ENCODE results near the gene CES1. TPM values are rescaled to one million over a fixed set of nuclear protein-coding genes. Genes with fewer than 3 reads are reported as not detected.
"Not testable (repeated sequence)": the region's sequence is repeated elsewhere in the genome, so short reads cannot be mapped to it uniquely, and the experiment has no call there.

The CES1 gene
- total RNA-seq, 1 donor from 2014 or later, result 45.2 TPM

DNA sequence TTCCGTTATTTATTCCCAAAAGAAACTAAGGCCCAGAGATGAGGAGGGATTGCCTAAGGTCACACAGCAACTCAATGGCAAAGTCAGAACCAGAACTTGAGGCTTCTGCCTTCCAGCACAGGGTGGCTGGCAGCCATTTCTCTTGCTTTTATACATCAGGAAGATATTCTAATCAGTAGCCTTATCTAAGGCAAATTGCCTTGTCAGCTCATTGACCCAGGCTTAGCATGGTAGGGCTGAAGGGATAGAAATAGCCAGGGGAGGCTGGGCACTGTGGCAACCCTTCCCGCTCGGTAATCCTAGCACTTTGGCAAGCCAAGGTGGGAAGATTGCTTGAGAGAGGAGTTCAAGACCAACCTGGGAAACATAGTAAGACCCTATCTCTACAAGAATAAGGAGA is 2.3 kb upstream of the CES1 start:
- intact Hi-C loops (cut with DNase I); DNase-seq (ENCODE audit: low spot score); ATAC-seq: not testable (repeated sequence)

DNA sequence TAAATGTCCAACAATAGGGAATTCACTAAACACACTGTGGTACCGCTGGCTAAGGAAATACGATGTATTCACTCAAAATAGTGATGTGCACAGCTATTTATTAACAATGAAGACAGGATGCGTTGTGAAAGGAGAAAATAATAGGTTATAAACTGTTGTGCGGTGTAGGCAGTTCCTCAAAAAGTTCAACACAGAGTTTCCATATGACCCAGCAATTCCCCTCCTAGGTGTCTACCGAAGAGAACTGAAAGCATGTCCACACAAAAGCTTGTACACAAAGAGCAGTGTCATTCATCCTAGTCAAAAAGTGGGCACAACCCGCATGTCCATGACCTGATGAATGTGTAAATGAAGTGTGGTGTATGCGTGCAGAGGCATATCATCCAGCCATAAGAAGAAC is 1.2 kb upstream of the CES1 start:
- no peak for DNase-seq (ENCODE audit: low spot score)
- intact Hi-C loops (cut with DNase I), result no loop called here
- no peak for ATAC-seq

DNA sequence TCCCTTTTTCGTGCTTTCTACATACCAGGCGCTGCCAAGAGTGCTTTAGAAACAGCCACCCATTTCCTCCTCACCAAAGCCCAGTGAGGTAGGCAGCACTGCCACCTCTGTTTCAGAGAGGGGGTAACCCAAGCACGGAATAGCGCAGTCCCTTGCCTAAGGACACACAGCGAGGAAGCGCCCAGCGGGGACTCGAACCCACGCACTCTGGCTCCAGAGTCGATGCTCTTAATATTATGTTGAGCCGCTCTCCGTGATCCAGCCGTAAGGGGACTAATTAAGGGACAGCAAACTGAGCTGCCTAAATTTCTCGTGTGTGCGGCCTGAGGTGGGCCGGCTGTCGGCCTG is 497 bp downstream of the CES1 start:
- ATAC-seq (no peak), DNase-seq (ENCODE audit: low spot score) (no peak)
- intact Hi-C loops (cut with DNase I), result no loop called here

DNA sequence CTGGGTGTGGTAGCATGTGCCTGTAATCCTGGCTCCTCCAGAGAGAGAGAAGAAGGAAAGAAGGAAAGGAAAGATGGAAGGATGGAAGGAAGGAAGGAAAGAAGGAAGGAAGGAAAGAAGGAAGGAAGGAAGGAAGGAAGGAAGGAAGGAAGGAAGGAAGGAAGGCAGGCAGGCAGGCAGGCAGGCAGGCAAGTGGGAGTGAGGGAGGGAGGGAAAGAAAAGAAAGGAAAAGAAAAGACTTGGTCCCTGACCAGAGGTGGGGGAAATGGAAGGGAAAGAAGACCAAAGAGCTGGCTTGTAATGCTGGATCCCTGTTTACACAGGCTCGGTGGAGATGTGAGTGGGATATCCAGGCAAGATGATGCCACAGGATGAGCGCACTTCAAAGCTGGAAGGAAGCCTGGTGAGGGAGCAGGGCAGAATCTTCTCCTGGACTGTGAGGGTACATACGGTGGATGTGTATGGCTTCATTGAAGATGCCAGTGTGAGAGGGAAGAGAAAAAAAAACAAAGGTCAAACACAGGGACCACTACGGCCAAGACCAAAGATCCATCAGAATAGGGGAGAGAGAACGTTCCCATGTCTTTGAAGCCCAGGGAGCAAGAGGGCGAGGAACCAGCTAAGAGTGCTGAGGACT is 2.1 kb downstream of the CES1 start:
- no peak for ATAC-seq
- intact Hi-C loops (cut with DNase I), result no loop called here
- no peak for DNase-seq (ENCODE audit: low spot score)

DNA sequence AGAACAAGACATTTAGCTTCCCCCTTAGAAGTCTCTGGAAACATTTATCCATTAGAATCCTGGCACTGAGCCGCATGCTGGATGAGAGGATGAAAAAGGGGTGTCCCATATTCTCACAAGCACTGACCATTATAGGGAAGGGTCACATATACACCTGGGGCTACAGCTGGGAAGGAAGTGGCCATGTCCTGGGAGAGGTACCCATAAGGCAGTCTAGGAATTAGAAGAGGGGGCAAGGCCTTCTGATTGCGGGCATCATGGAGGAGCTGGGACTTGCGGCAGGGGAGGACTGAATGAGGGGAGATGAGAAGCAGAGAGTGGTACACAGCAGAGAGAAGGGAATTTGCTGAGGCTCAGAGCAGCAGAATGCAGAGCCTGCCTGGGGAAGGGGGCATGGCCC is 3.7 kb downstream of the CES1 start:
- intact Hi-C loops (cut with DNase I); DNase-seq (ENCODE audit: low spot score); ATAC-seq: not testable (repeated sequence)

DNA sequence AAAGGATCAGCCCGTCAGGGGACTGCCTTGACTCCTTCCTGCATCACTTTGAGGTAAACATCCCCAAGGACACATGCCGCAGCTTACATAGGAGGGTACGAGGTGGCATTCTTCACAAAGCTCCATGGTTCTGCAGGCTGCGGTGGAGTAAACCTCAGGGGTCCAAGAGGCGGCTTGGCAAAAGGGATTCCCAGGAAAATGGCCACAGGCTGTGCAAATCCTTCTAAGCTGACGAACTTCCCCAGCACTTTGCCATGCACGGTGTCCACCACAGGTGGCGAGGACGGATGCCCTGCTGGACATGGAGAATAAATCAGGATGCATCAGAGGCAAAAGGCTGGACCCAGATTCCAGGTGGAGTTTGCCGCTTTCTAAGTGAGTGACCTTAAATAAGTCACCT is 4.2 kb downstream of the CES1 start:
- ATAC-seq, result no peak
- DNase-seq (ENCODE audit: low spot score), result no peak
- intact Hi-C loops (cut with DNase I), result no loop called here

DNA sequence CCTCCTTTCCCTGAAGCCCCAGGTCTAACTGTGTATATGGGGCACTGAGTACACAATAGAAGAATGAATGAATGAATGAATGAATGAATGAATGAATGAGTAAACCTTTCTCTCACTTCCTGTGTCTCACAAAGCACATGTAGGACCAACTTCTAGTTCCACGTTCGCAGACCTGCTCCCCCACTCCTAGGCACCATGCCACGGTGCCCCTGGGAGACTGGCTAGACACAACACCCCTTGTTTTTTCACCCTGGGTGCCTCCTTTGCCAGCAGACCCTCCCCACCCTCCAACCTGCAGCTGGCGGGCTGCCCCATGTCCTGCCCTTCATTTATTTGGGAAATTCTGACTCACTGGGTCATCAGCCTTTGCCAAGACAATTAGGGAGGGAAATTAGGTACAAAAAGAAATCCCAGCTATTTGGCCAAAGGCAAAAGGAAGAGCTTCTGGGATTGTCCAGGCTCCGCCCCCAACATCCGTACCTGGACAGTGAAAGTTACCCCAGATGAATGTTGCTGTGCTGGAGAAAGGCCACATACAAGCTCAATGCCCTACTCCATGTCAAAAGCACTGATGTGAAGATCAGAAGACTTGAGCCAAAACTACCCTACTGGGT is 7.7 kb downstream of the CES1 start:
- ATAC-seq, result no peak
- no peak for DNase-seq (ENCODE audit: low spot score)
- intact Hi-C loops (cut with DNase I), result no loop called here

DNA sequence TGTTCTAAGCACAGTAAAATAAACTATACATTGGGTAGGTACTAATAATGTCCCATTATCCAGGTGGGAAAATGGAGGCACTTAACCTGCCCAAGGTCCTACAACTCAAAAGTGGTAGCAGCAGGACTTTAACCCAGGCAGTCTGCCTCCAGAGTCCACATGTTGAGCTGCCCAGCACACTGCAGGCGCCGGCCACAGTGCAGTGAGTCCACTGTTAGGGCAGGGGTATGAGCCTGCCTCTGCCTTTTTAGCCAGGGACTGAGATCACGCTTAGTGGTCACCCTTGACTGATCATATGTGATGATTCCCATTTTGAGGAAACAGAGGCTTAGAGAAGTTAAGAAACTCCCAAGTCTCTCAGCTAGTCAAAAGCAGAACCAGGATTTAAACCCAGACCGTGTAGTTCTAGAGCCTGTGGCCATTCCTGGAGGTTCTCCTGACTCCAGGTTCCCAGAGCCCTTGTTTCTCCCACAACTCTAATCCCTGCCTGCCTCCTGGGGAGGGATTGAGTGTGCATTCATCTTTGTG is 8.4 kb downstream of the CES1 start:
- intact Hi-C loops (cut with DNase I), result no loop called here
- DNase-seq (ENCODE audit: low spot score) (no peak), ATAC-seq (no peak)

DNA sequence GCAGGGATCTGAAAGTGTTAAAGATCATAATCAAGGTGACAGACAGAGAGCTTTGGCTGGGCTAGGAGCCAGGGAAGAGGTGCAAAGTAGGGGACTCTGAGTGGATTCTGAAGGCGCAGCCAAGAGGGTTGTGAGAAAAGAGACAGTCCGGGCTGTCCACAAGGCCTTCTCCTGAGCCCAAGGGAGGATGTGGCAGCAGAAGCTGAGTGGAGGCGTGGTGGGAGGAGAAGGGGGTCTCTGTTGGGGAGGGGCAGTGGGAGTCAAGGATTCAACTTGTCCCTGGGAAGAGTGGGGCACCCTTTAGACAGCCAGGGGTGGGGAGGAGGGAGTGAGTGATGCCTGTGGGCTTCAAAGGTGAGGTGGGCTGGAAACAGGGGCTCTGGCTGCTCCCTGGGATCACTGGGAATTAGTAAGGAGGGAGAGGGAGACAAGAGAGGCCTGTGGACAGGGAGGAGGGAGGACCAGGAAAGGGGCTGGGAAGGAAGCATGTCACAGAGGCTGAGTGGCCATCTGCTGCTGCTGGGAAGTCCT is 10.6 kb downstream of the CES1 start:
- no peak for ATAC-seq
- DNase-seq (ENCODE audit: low spot score), result no peak
- intact Hi-C loops (cut with DNase I), result no loop called here

DNA sequence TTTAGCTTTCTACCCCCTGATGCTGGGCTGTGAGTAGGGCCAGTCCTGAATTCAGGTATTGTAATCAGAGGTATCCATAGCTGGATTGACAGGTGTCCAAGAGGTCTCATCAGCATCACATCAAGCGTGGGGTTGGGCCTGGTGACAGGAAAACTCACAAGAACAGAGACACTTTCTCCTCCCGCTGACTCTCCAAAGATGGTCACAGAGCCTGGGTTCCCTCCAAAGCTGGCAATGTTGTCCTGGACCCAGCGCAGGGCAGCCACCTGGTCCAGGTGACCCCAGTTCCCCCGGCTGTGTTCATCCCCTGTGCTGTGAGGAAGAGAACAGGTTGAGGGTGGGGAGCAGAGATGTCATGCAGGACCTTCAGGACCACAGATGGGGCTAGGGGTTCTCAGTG is 11.7 kb downstream of the CES1 start:
- DNase-seq (ENCODE audit: low spot score), result no peak
- no peak for ATAC-seq
- intact Hi-C loops (cut with DNase I), result no loop called here

DNA sequence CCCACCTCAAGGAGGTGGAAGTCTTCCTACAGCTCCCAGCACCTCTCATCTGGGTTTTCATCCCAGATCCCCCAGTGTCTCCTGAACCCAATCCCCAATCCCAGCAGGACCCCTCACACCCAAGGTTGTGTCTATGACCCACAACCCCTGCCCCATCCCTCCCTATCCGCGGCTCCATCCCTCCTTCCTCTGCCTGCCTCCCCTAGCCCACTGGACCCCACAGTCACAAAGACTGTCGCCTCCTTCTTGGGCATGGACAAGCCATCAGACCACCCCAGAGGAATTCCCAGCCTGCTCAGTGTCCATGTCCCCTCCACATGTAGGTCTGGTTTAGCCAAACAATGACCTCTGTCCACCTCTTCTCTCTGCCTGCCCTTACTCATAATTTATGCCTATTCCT is 12.3 kb downstream of the CES1 start:
- intact Hi-C loops (cut with DNase I), result no loop called here
- no peak for ATAC-seq
- DNase-seq (ENCODE audit: low spot score), result no peak

DNA sequence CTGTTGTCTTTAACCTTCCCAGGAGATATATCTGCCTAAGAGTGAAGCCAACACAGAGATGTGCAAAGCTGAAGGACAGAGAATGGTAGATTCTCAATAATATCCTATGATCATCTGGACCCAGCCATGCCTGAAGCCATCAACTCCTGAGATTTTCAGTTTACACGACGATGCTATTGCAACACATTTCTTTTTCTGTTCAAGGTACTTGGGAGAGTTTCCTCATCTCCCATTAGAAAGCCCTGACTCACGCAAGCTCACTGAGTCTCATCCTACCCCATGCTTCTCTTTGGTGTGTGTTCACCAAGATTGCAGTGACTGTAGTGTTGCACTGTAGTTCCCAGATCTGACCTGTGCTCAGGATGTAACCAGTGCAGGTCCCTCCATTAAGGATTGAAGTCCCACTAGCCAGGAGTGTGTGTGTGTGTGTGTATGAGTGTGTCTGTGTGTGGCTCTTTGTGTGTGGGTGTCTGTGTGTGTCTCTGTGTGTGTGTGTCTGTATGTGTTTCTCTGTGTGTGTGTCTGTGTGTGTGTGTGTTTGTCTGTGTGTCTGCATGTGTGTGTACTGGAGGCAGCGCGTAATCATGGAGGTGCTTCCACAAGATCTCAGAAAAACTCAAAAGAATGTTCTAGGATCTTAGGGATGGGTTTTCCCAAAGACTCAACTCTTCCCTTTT is 15.5 kb downstream of the CES1 start:
- DNase-seq (ENCODE audit: low spot score) (no peak), ATAC-seq (no peak)
- intact Hi-C loops (cut with DNase I), result no loop called here

DNA sequence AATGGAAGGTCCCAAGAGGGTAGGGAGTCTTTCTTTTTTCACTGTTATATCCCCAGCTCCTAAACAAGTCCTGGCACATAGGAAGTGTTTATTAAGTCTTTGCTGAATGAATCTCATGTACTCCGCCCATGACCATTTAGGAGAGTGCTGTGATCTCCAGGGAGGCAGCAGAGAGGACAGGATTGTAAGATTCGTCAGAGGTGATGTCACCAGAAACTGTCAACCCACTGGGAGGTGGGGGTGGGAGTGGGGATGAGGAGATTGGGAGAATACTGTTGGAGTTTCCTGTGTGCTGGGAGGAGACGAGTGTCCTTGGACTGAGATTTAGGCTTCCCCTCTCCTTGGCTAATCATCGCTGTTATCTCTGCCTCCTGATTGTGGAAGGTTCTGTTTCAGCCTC is 16.7 kb downstream of the CES1 start:
- ATAC-seq; DNase-seq (ENCODE audit: low spot score); intact Hi-C loops (cut with DNase I): not testable (repeated sequence)

DNA sequence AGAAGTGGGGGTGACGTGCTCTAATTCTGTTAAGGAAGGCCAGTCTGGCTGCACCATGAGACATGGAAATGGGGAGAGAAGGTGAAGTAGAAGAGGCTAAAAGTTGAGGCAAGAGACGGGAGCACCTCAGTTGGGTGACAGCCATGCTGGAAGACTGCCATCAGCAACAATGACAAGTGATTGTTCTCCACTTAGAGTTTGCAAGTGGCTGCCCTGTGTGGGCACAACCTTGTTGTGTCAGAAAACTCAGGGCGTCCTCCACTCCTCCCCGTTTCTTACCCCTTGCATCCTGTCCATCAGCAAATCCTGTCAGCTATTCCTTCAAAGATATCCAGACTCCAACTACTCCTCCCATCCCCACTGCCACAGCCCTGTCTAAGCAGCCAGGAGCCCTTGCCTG is 17.6 kb downstream of the CES1 start:
- DNase-seq (ENCODE audit: low spot score) (no peak), ATAC-seq (no peak)
- intact Hi-C loops (cut with DNase I), result no loop called here

DNA sequence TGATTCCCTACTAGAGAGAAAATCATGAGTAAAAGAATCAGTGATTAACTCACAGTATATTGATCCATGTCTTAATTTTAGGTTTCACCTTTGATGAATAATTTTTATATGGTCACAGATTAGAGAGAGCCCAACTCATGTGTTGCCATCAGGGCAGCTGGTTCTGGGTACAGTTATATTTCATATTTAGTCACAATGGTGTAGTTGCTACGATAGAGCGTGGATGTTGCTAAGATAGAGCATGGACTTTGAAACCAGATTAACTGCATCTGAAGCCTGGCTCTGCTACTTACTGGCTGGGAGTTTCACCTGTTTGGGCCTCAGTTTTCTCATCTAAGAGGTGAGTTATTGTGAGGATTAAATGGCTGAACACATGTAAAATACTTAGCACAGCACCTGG is 18.7 kb downstream of the CES1 start:
- DNase-seq (ENCODE audit: low spot score); intact Hi-C loops (cut with DNase I); ATAC-seq: not testable (repeated sequence)

DNA sequence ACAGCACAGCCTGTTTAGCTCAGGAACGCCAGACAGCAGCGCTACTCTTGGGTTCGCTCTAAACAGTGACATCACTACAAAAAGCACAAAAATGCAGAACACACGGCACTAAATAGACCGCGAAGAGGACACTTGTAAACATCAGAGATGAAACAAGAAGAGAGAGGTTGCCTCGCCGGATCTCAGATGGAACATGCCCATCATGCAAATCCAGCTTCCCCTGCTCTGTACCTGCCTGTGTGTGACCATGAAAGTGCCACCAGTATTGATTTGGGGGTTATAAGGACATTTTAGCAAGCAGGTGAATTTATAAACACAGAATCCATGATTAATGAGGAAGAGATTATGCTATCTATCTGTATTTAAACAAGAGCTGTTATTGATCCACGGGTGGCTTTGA is 19.2 kb downstream of the CES1 start:
- not testable (repeated sequence) for DNase-seq (ENCODE audit: low spot score); ATAC-seq

DNA sequence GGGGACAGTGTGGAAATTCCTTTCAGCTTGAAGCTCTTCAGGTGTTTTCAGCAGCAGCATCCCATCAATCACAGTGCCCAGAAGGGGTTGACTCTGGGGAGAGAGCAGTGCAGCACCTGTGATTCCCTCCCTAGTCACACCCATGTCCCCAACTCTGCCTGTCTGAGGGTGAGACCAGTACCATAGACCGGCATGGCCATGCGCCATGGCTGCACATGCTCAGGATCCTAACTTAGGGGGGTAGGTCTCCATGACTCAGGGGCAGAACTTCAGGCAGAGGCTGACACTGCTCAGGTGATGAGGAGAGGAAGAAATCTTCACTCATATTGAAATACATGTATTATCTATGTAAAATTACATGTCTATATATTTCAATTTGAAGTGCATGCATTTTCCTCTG is 19.9 kb downstream of the CES1 start:
- ATAC-seq (peak; percentile 28), DNase-seq (ENCODE audit: low spot score) (no peak)
- intact Hi-C loops (cut with DNase I), result no loop called here

More for the DNA sequence above, 19.2 kb downstream of the CES1 start:
- intact Hi-C loops (cut with DNase I), result not testable (repeated sequence)

DNA sequence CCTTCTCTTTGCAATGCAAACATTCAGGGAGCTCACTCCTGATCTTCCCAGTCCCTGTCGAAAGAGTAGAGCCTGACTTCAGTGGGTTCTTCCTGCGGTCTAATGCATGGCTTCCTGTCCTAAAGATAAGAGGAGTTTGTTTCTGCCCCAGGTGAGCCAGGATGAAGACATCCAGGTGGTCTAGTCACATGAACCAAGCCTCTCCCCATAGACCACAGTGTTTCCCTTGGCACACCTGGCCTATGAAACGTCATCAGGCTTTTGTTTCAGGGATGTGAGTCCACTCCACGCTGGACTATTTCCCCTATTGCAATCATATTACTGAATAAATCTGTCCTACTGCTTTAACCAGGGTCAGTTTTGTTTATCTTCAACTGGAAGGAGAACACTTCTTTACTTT is 21.1 kb downstream of the CES1 start:
- intact Hi-C loops (cut with DNase I), result no loop called here
- no peak for ATAC-seq
- no peak for DNase-seq (ENCODE audit: low spot score)

DNA sequence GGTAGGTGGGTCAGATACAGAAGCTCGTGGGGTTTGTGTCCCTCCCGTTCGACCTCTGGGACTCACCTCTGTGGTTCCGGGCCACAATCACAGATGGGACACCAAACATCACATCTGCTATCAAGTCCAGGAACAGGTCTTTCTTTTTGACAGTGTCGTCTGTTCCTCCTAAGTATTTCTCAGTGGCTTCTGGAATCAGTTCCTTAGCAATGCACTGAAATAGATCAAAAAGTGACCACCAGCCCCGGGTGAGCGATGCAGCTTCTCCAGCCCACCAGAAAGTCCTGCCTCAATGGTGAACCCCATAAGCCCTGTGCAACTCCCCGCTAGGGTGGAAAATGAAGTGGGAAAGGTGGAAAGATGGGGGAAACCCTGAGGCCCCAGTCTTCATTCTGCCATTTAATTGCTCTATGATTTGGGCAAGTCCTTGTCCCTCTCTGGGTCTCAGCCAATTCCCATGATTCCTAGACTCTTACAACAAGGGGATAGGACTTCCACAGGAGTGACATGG is 22.4 kb downstream of the CES1 start:
- no peak for DNase-seq (ENCODE audit: low spot score)
- intact Hi-C loops (cut with DNase I), result no loop called here
- ATAC-seq, result no peak

DNA sequence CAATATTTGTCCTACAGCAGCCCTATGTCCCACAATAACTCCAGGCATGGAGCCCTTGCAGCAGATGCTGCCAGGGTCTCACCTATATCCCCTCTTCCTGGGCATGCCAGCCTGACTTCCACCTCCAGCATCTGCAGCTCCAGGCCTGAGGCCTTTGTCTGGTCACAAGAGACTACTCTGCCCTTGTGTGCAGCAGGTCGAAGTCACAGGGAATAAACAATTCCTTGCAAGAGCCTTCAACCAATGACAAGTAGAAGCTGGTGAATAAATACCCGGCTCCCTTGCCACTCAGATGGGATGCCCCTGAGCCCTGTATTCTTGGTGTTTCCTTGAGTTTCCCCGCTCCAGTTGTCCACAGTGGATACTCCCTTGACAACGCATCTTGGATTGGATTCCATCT is 23.0 kb downstream of the CES1 start:
- no peak for DNase-seq (ENCODE audit: low spot score)
- intact Hi-C loops (cut with DNase I), result no loop called here
- ATAC-seq, result no peak
